ENCODE measurements around the gene OR5AS1. TPM values are rescaled to one million over a fixed set of nuclear protein-coding genes. Genes with fewer than 3 reads are reported as not detected.

Gene OR5AS1
- total RNA-seq, 1 experiment from 2014 or later, result not detected

GRCh38 chr11:56013805-56014204 lies 13.6 kb upstream of the OR5AS1 start:
- H3K4me3 Mint-ChIP-seq, result no peak overlapping the region
- CTCF ChIA-PET, result no interaction called here

More at GRCh38 chr11:56013805-56014204, 13.6 kb upstream of the OR5AS1 start:
- Mint-ChIP-seq H3K36me3 (no peaks in the 10 kb centered on the region), H3K27ac (no peak overlapping the region), H3K27me3 (ENCODE audit: low read depth) (no peaks in the 10 kb centered on the region), H3K9me3 (peaks cover 11% of the 10 kb centered on the region), H3K4me1 (no peaks in the 10 kb centered on the region)
- DNase-seq (ENCODE audit: low spot score) (no peak), ATAC-seq (no peak)
- TF ChIP-seq ERG (CRISPR knock-in tag; IDR thresholded peaks at IDR 0.05) (no peak), ZNF263 (CRISPR knock-in tag; IDR thresholded peaks at IDR 0.05; ENCODE audit: low read depth) (no peak), ZNF532 (CRISPR knock-in tag; IDR thresholded peaks at IDR 0.05; ENCODE audit: borderline replicate concordance) (no peak), SOX15 (CRISPR knock-in tag; IDR thresholded peaks at IDR 0.05) (no peak), ZNF425 (CRISPR knock-in tag; conservative IDR thresholded peaks at IDR 0.05) (no peak), SMAD4 (CRISPR knock-in tag; IDR thresholded peaks at IDR 0.05) (no peak), CTCF (IDR thresholded peaks at IDR 0.05) (no peak), RORB (CRISPR knock-in tag; IDR thresholded peaks at IDR 0.05) (no peak), USF2 (CRISPR knock-in tag; IDR thresholded peaks at IDR 0.05) (no peak), ZNF396 (CRISPR knock-in tag; IDR thresholded peaks at IDR 0.05; ENCODE audit: borderline replicate concordance) (no peak), NR2C2 (CRISPR knock-in tag; IDR thresholded peaks at IDR 0.05) (no peak), NFATC4 (CRISPR knock-in tag; IDR thresholded peaks at IDR 0.05) (no peak)
- POLR2A ChIA-PET, result no interaction called here

Measured in WTC11 (cell line).